ENCODE results near the gene FAM83E. TPM values are rescaled to one million over a fixed set of nuclear protein-coding genes. Genes with fewer than 3 reads are reported as not detected.

The FAM83E gene
- total and polyA plus RNA-seq, 2 of the 8 experiments (the other 6 are each of a cell fraction or from before 2014, with no cell fraction given), result 1.8 to 5.3 TPM

DNA sequence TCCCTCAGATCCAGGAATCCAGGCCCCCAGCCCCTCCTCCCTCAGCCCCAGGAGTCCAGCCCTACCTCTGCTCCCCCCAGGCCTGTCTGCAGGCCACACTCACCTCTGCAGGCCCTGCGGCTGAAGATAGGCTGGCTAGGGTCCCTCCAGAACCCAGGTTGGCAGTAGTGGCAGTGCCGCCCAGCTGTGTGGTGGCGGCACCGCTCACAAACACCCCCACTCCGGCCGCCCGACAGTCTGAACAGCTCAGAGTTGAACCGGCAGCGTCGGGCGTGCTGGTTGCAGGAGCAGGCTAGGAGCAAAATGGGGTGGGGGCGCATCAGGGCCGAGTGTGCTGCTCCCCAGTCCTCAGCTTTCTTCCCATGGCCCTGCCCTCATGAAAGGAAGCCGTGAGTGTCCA, 49.6 kb upstream of the FAM83E start:
- Histone ChIP-seq H2AFZ (ENCODE audit: low read length) (no peak overlapping the region), H3K79me2 (ENCODE audit: control insufficient read depth in 1 of 2, insufficient read depth in 2 of 2, low read length in 2 of 2) (no peaks in the 10 kb centered on the region; a peak in 1 of 4 replicates), H3K27me3 (replicated peaks in 1 of 4; ENCODE audit: control insufficient read depth in 3 of 4, extremely low read depth in 1 of 4, insufficient read depth in 3 of 4, low read length in 3 of 4) (no peaks in the 10 kb centered on the region; a peak in 1 of 7 replicates), H3K9ac (replicated peaks in 1 of 4; ENCODE audit: extremely low read depth in 1 of 4, low read depth in 3 of 4, low read length in 3 of 4) (no peak overlapping the region), H3K23me2 (ENCODE audit: low read depth, low read length) (peaks cover 7% of the 10 kb centered on the region; the same call in 1 of the 2 replicates), H3K4me3 (ENCODE audit: extremely low read depth in 1 of 4, insufficient read depth in 2 of 4, low read depth in 3 of 4, low read length in 4 of 4) (no peak overlapping the region), H2BK20ac (ENCODE audit: low read length) (no peak overlapping the region), H3K18ac (ENCODE audit: extremely low read depth, low read length) (no peak overlapping the region; the same call in 1 of the 2 replicates), H3K56ac (replicated peaks; ENCODE audit: insufficient read length, low read depth, low read length) (no peak overlapping the region), H3K4ac (replicated peaks; ENCODE audit: insufficient read length, low read depth, low read length) (no peak overlapping the region), H4K8ac (ENCODE audit: extremely low read depth, insufficient read depth, low read length) (no peak overlapping the region), H2AK5ac (ENCODE audit: low read depth, low read length) (no peak overlapping the region), H3K9me3 (ENCODE audit: insufficient read depth in 2 of 2, low read depth in 1 of 2, low read length in 1 of 2) (peaks cover 0 to 1% of the 10 kb centered on the region in 2 experiments; a peak in 2 of 4 replicates), H2BK12ac (ENCODE audit: low read depth, low read length) (no peak overlapping the region), H4K20me1 (replicated peaks in 1 of 2; ENCODE audit: control insufficient read depth in 1 of 2, insufficient read depth in 2 of 2, low read length in 2 of 2) (peaks cover 0 to 1% of the 10 kb centered on the region in 2 experiments), H3K79me1 (ENCODE audit: low read depth, low read length) (no peaks in the 10 kb centered on the region), H2BK5ac (ENCODE audit: low read depth, low read length) (no peak overlapping the region), H3K14ac (ENCODE audit: insufficient read length) (no peak overlapping the region), H3K36me3 (ENCODE audit: control insufficient read depth in 2 of 4, insufficient read depth in 4 of 4, low read length in 3 of 4) (no peaks in the 10 kb centered on the region), H2BK120ac (replicated peaks; ENCODE audit: low read depth, low read length) (no peak overlapping the region), H4K5ac (ENCODE audit: insufficient read length, low read depth, low read length) (peak overlapping the region; percentile 41), H4K91ac (replicated peaks; ENCODE audit: insufficient read length, low read length) (no peak overlapping the region), H2BK15ac (ENCODE audit: low read length) (no peak overlapping the region), H3K4me1 (replicated peaks in 1 of 4; ENCODE audit: control insufficient read depth in 3 of 4, insufficient read depth in 4 of 4, low read length in 3 of 4) (0 out of 7 replicates have a peak, but pooled peaks cover 0 to 3% (median 0%) of the 10 kb centered on the region in 4 experiments), H3K4me2 (ENCODE audit: insufficient read depth in 1 of 2, low read depth in 2 of 2, low read length in 2 of 2) (no peak overlapping the region), H3K27ac (ENCODE audit: low read depth, low read length) (no peak overlapping the region), H3K23ac (ENCODE audit: insufficient read length) (no peak overlapping the region)
- ChIA-PET CTCF (ENCODE audit: partially characterized antibody) (interaction anchor here (0.7 to 5.4 kb wide), 7 partner anchors 11 to 178 kb away, joined by 3 to 32 read pairs (median 3); partner anchors contain the start of gene CA11), POLR2A (ENCODE audit: partially characterized antibody) (interaction anchor here (0.6 to 1.7 kb wide), 4 partner anchors 9 to 49 kb away, joined by 3 to 4 read pairs (median 4); partner anchors contain the start of gene NTN5)
- WGBS, 2 experiments (ENCODE audit: extremely low coverage in 1 of 2, insufficient coverage in 1 of 2, insufficient read length in 1 of 2, insufficient replicate concordance in 2 of 2, low coverage in 1 of 2, low lambda C conversion rate in 2 of 2, missing lambda C conversion rate in 1 of 2), result 84% methylated on average over 14 of the region's 14 CpGs; no CpG with 5 or more reads in 1 of the 2 experiments
- FAIRE-seq (no peak), DNase-seq (ENCODE audit: low read depth in 1 of 2, low spot score in 2 of 2) (no peak)
- TF ChIP-seq FOSL1 (IDR thresholded peaks at IDR 0.05; ENCODE audit: insufficient read depth, low read depth, low read length) (no peak), ZNF274 (IDR thresholded peaks at IDR 0.05; ENCODE audit: borderline replicate concordance, extremely low read depth, low read length) (no peak), CHD2 (IDR thresholded peaks at IDR 0.05; ENCODE audit: low read length) (no peak), POLR2AphosphoS5 (IDR thresholded peaks at IDR 0.05; ENCODE audit: low read depth, low read length) (no peak)
